ENCODE results near the gene EID1. TPM values are rescaled to one million over a fixed set of nuclear protein-coding genes. Genes with fewer than 3 reads are reported as not detected.

Gene EID1
- total and polyA plus RNA-seq, 9 of the 15 experiments (the other 6 are each of a cell fraction or from before 2014, with no cell fraction given): 46.5 to 211 (median 143) TPM

GRCh38 chr15:48888191-48888590, 10.3 kb downstream of the EID1 start (continued):
- TF ChIP-seq ZHX1 (conservative IDR thresholded peaks at IDR 0.05; ENCODE audit: low read length) (no peak), CHD1 (IDR thresholded peaks at IDR 0.05; ENCODE audit: low read length) (no peak)

- Histone ChIP-seq H3K27me3 (ENCODE audit: control insufficient read depth in 2 of 2, insufficient read depth in 2 of 2, low read length in 2 of 2) (no peaks in the 10 kb centered on the region), H3K9ac (ENCODE audit: insufficient read depth in 1 of 2, low read depth in 2 of 2, low read length in 2 of 2) (no peak overlapping the region), H3K9me1 (ENCODE audit: control insufficient read depth, insufficient read depth, low read length) (no peaks in the 10 kb centered on the region), H3K79me2 (ENCODE audit: control insufficient read depth, insufficient read depth, low read length) (no peaks in the 10 kb centered on the region), H3K4me2 (ENCODE audit: insufficient read depth, low read length) (no peak overlapping the region), H3K36me3 (ENCODE audit: control insufficient read depth, insufficient read depth, low read length) (no peaks in the 10 kb centered on the region), H4K20me1 (replicated peaks; ENCODE audit: control insufficient read depth, insufficient read depth, low read length) (no peaks in the 10 kb centered on the region), H3K4me1 (replicated peaks in 1 of 2; ENCODE audit: control insufficient read depth in 2 of 2, insufficient read depth in 2 of 2, low read length in 2 of 2) (peaks cover 0 to 14% of the 10 kb centered on the region in 2 experiments; a peak in 2 of 5 replicates), H2AFZ (ENCODE audit: low read depth, low read length) (peak overlapping the region; percentile 34; the same call in 1 of the 2 replicates), H3K9me3 (replicated peaks; ENCODE audit: control insufficient read depth, insufficient read depth, low read depth, low read length) (no peaks in the 10 kb centered on the region), H3K4me3 (no peak overlapping the region), H3K27ac (ENCODE audit: extremely low read depth, low read depth, low read length) (no peak overlapping the region)
- intact Hi-C loops (cut with micrococcal nuclease) (no loop called here), in situ Hi-C loops (cut with MboI) (no loop called here)
- FAIRE-seq (no peak), DNase-seq (ENCODE audit: extremely low read depth in 1 of 4, low spot score in 3 of 4) (no peak), ATAC-seq (no peak)
- WGBS (ENCODE audit: insufficient coverage, low coverage, missing lambda C conversion rate): 71% methylated on average over 1 of the region's 1 CpG
- POLR2A ChIA-PET: interaction anchor here (3.2 kb wide), 1 partner anchor 9 kb away, joined by 14 read pairs; no protein-coding TSS in a partner anchor
- BruUV-seq (replicated peaks): no TSS peak
- CTCF ChIA-PET (ENCODE audit: low intra/inter-chr PET ratio): no interaction called here
- TF ChIP-seq CBX1 (IDR thresholded peaks at IDR 0.05; ENCODE audit: low read depth): no peak
Observed at GRCh38 chr15:48888836-48889235, 10.9 kb downstream of the EID1 start.
